Caco-2 (cell line): ENCODE measurements around the gene RPS6KA4. TPM values are rescaled to one million over a fixed set of nuclear protein-coding genes. Genes with fewer than 3 reads are reported as not detected.
A peak's percentile ranks its signal among the peaks of the same experiment; 100 is the strongest.
"Not testable (repeated sequence)": the region's sequence is repeated elsewhere in the genome, so short reads cannot be mapped to it uniquely, and the experiment has no call there.

ENCODE experiments used
- BruUV-seq: library from RNA; stranded (reverse); fragments of 400-500 nt; replicated peaks from 2 replicates; lab custom pipeline; 2021; lab: Mats Ljungman, UMichigan
- CTCF ChIA-PET: fragments of 300-600 bp; sonication (Branson Sonifier 250); formaldehyde crosslinking; loops from one replicate; lab custom pipeline; 2022; ENCODE audit warnings: antibody characterized with exemption; lab: Charles Lee
- POLR2A ChIA-PET: fragments of 300-600 bp; sonication (Branson Sonifier 250); formaldehyde crosslinking; loops from one replicate; lab custom pipeline; 2022; ENCODE audit warnings: antibody characterized with exemption; lab: Charles Lee
- DNase-seq, 2 experiments: peaks; one replicate each; pipeline versions ENCODE4 v3.0.0 to v3.0.0-alpha.2; 2020 to 2022
- H3K27me3 ChIP-seq: replicated peaks from 2 replicates; pipeline ENCODE4 v1.6.0; 2011; ENCODE audit warnings: low read length; ENCODE audit not compliant: control insufficient read depth, insufficient read depth
- H3K36me3 ChIP-seq: 2 replicates; pipeline ENCODE4 v1.5.1; 2011; ENCODE audit warnings: low read length; ENCODE audit not compliant: control insufficient read depth, insufficient read depth
- H3K4me1 ChIP-seq: fragments of 250-450 bp; sonication (Bioruptor Pico); 2 replicates; pipeline ENCODE4 v1.5.1; 2020; ENCODE audit warnings: mild to moderate bottlenecking
- H3K4me3 ChIP-seq: 2 replicates; pipeline ENCODE4 v1.5.1; 2011; ENCODE audit warnings: low read depth, mild to moderate bottlenecking, control low read depth, low read length
- H3K9me3 ChIP-seq: fragments of 250-450 bp; sonication (Bioruptor Pico); 2 replicates; pipeline ENCODE4 v1.5.1; 2020; ENCODE audit warnings: mild to moderate bottlenecking, moderate library complexity
- H3K27ac Mint-ChIP-seq: one replicate; pipeline ENCODE4 v1.8.0; 2022; ENCODE audit warnings: mixed read lengths; ENCODE audit not compliant: unreplicated experiment
- H3K27me3 Mint-ChIP-seq: one replicate; pipeline ENCODE4 v1.8.0; 2022; ENCODE audit warnings: mixed read lengths; ENCODE audit not compliant: insufficient read depth, unreplicated experiment
- H3K36me3 Mint-ChIP-seq: one replicate; pipeline ENCODE4 v1.8.0; 2022; ENCODE audit warnings: mild to moderate bottlenecking, mixed read lengths; ENCODE audit not compliant: insufficient read depth, unreplicated experiment
- H3K4me1 Mint-ChIP-seq: one replicate; pipeline ENCODE4 v1.8.0; 2022; ENCODE audit warnings: low read depth, mixed read lengths; ENCODE audit not compliant: unreplicated experiment
- H3K4me3 Mint-ChIP-seq: one replicate; pipeline ENCODE4 v1.8.0; 2022; ENCODE audit warnings: mild to moderate bottlenecking, moderate library complexity, mixed read lengths; ENCODE audit not compliant: unreplicated experiment
- H3K9me3 Mint-ChIP-seq: one replicate; pipeline ENCODE4 v1.8.0; 2022; ENCODE audit warnings: mixed read lengths; ENCODE audit not compliant: unreplicated experiment
- CTCF ChIP-seq, 2 experiments: fragments of 200-600 bp in 1 of 2; IDR thresholded peaks; 1 replicate in 1 of 2; 2 replicates in 1 of 2; pipeline versions ENCODE4 v1.5.1 to v1.8.0; 2011 to 2022; ENCODE audit warnings: antibody characterized with exemption in 1 of 2, control low read depth in 1 of 2, inconsistent platforms in 1 of 2, low read depth in 1 of 2, low read length in 1 of 2, mild to moderate bottlenecking in 1 of 2, moderate library complexity in 1 of 2; ENCODE audit not compliant: insufficient read depth in 1 of 2, severe bottlenecking in 1 of 2, unreplicated experiment in 1 of 2
- intact Hi-C: fragments of 100-400 bp; cut with micrococcal nuclease; formaldehyde crosslinking; loops from one replicate; pipeline ENCODE4 v1.10.0; 2022; ENCODE audit not compliant: unreplicated experiment
- total RNA-seq: library from RNA; stranded (reverse); gene quantifications from 2 replicates; pipeline ENCODE4 v1.2.3, GENCODE V29; 2022

RPS6KA4 gene
- total RNA-seq, 1 experiment from 2014 or later, result 95.7 TPM

- Mint-ChIP-seq H3K4me1 (peaks cover 20% of the 10 kb centered on the region), H3K27ac (no peak overlapping the region), H3K36me3 (peaks cover 40% of the 10 kb centered on the region), H3K4me3 (no peak overlapping the region), H3K9me3 (no peaks in the 10 kb centered on the region), H3K27me3 (no peaks in the 10 kb centered on the region)
- H3K36me3 ChIP-seq, result peaks cover 1% of the 10 kb centered on the region
- BruUV-seq, result no TSS peak
- no peak overlapping the region for H3K4me3 ChIP-seq
- no peaks in the 10 kb centered on the region for H3K27me3 ChIP-seq
- CTCF ChIA-PET, result interaction anchor here (1.4 to 1.6 kb wide), 2 partner anchors 32 to 34 kb away, joined by 4 to 11 read pairs; no protein-coding TSS in a partner anchor
- H3K4me1 ChIP-seq, result peaks cover 18% of the 10 kb centered on the region
- H3K9me3 ChIP-seq, result no peaks in the 10 kb centered on the region
- intact Hi-C loops, result no loop called here
- TF ChIP-seq CTCF (IDR thresholded peaks at IDR 0.05; ENCODE audit: insufficient read depth in 1 of 2, low read depth in 1 of 2, low read length in 1 of 2, severe bottlenecking in 1 of 2, unreplicated experiment in 1 of 2), result no peak
- no peak for DNase-seq
- POLR2A ChIA-PET, result no interaction called here
These were observed 36.1 kb upstream of the RPS6KA4 start for GRCh38 chr11:64322925-64323260.

- Mint-ChIP-seq H3K9me3 (no peaks in the 10 kb centered on the region), H3K4me3 (no peak overlapping the region), H3K27me3 (no peaks in the 10 kb centered on the region), H3K27ac (no peak overlapping the region), H3K36me3 (peaks cover 35% of the 10 kb centered on the region), H3K4me1 (peaks cover 20% of the 10 kb centered on the region)
- Histone ChIP-seq H3K27me3 (no peaks in the 10 kb centered on the region), H3K36me3 (peaks cover 1% of the 10 kb centered on the region), H3K4me1 (peaks cover 18% of the 10 kb centered on the region), H3K4me3 (no peak overlapping the region), H3K9me3 (no peaks in the 10 kb centered on the region)
- TF ChIP-seq CTCF (IDR thresholded peaks at IDR 0.05; ENCODE audit: insufficient read depth in 1 of 2, low read depth in 1 of 2, low read length in 1 of 2, severe bottlenecking in 1 of 2, unreplicated experiment in 1 of 2), result no peak
- POLR2A ChIA-PET, result no interaction called here
- intact Hi-C loops, result no loop called here
- no peak for DNase-seq
- no TSS peak for BruUV-seq
- CTCF ChIA-PET, result interaction anchor here (1.4 to 1.6 kb wide), 2 partner anchors 32 to 33 kb away, joined by 4 to 11 read pairs; no protein-coding TSS in a partner anchor
These were observed 35.6 kb upstream of the RPS6KA4 start for GRCh38 chr11:64323373-64323772.

- H3K4me1 Mint-ChIP-seq, result peaks cover 17% of the 10 kb centered on the region
- H3K4me3 Mint-ChIP-seq, H3K27me3 Mint-ChIP-seq, H3K4me3 ChIP-seq, H3K9me3 ChIP-seq, POLR2A ChIA-PET, H3K36me3 ChIP-seq, intact Hi-C loops, H3K9me3 Mint-ChIP-seq, DNase-seq, H3K27me3 ChIP-seq, BruUV-seq: not testable (repeated sequence)
- CTCF ChIA-PET, result interaction anchor here (1.4 to 1.6 kb wide), 2 partner anchors 31 to 33 kb away, joined by 4 to 11 read pairs; no protein-coding TSS in a partner anchor
- peaks cover 31% of the 10 kb centered on the region for H3K36me3 Mint-ChIP-seq
- peaks cover 16% of the 10 kb centered on the region for H3K4me1 ChIP-seq
- peak overlapping the region; percentile 30 for H3K27ac Mint-ChIP-seq
These were observed 35.0 kb upstream of the RPS6KA4 start for GRCh38 chr11:64323984-64324383.
